ENCODE measurements around the gene STK11IP. TPM values are rescaled to one million over a fixed set of nuclear protein-coding genes. Genes with fewer than 3 reads are reported as not detected.

Gene STK11IP
- total RNA-seq, 2 donors from 2014 or later = 25.4 to 42.7 TPM

DNA sequence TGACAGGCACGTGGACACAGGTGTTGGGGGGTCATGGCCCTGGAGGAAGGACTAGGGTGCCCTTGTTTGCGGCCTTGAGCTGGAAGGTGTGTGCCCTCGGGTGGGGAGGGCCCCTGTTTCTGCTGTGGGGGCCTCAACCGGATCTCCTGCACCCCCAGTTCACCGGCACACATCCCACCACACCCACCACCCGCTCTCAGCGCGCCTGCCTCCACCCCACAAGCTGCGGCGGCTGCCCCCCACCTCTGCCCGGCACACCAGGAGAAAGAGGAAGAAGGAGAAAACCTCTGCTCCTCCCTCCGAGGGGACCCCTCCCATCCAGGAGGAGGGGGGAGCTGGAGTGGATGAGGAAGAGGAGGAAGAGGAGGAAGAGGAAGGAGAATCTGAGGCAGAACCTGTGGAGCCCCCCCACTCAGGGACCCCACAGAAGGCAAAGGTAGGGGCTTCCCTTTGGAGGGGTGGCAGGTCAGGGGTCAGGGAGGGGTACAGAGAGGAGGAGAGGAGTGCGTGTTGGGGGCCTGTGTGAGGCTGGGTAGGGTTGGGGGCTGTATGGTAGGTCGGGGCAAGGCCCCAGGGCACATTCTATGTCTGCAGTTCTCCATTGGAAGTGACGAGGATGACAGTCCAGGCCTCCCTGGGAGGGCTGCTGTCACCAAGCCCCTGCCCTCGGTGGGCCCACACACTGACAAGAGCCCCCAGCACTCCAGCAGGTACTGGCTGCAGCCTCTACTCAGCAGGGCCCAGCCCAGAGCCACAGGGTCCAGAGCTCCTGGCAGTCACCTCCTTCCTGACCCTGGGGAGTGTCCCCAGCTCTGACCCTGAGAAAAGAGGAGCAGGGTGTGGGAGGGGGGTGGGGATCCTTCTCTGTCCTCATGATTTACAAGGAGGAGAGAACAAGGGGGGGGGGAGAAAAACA lies 31.6 kb downstream of the STK11IP start:
- TF ChIP-seq, protein P1, sequence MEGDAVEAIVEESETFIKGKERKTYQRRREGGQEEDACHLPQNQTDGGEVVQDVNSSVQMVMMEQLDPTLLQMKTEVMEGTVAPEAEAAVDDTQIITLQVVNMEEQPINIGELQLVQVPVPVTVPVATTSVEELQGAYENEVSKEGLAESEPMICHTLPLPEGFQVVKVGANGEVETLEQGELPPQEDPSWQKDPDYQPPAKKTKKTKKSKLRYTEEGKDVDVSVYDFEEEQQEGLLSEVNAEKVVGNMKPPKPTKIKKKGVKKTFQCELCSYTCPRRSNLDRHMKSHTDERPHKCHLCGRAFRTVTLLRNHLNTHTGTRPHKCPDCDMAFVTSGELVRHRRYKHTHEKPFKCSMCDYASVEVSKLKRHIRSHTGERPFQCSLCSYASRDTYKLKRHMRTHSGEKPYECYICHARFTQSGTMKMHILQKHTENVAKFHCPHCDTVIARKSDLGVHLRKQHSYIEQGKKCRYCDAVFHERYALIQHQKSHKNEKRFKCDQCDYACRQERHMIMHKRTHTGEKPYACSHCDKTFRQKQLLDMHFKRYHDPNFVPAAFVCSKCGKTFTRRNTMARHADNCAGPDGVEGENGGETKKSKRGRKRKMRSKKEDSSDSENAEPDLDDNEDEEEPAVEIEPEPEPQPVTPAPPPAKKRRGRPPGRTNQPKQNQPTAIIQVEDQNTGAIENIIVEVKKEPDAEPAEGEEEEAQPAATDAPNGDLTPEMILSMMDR (IDR thresholded peaks at IDR 0.05) = no peak
- Histone ChIP-seq H3K27ac (no peak overlapping the region), H3K4me3 (no peak overlapping the region), H3K9me3 (no peaks in the 10 kb centered on the region), H3K27me3 (no peaks in the 10 kb centered on the region), H3K4me1 (peaks cover 4% of the 10 kb centered on the region), H3K36me3 (no peaks in the 10 kb centered on the region), H3K9ac (ENCODE audit: low read depth in 2 of 2, low read length in 2 of 2) (no peak overlapping the region)
- intact Hi-C loops (cut with DNase I) = no loop called here
- no peak for DNase-seq

DNA sequence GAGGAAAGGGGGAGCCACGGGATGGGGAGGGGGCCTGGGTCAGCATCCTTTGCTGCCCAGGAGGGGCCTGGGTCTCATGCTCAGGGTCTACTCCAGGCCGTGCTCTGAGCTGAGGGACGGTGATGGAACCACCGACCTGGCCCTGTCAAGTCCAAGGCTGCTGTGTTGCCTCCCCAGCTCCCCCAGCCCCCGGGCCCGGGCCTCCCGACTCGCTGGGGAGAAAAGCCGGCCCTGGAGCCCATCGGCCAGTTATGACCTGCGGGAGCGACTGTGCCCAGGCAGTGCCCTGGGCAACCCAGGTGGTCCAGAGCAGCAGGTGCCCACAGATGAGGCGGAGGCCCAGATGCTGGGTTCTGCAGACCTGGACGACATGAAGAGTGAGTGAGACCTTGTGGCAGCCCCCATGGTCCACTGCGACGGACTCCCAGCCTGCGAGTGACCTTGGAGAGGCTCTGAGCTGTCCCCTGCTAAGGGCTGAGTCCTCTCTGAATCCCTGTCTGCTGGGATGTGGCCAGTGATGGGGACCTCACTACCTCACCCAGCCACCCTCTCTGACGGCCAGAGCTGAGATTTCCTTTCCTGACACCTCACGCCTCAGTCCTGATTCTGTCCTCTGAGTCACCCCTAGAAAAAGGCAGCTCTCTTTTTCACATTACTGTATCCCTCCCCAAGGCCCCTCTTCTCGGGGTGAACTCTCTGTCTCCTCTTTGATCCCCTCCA lies 32.5 kb downstream of the STK11IP start:
- Histone ChIP-seq H3K9ac (ENCODE audit: low read depth in 2 of 2, low read length in 2 of 2) (no peak overlapping the region), H3K4me1 (peaks cover 4% of the 10 kb centered on the region), H3K4me3 (no peak overlapping the region), H3K27me3 (no peaks in the 10 kb centered on the region), H3K27ac (no peak overlapping the region), H3K36me3 (no peaks in the 10 kb centered on the region), H3K9me3 (no peaks in the 10 kb centered on the region)
- TF ChIP-seq, protein P1 (IDR thresholded peaks at IDR 0.05) = no peak
- intact Hi-C loops (cut with DNase I) = no loop called here
- DNase-seq = no peak

DNA sequence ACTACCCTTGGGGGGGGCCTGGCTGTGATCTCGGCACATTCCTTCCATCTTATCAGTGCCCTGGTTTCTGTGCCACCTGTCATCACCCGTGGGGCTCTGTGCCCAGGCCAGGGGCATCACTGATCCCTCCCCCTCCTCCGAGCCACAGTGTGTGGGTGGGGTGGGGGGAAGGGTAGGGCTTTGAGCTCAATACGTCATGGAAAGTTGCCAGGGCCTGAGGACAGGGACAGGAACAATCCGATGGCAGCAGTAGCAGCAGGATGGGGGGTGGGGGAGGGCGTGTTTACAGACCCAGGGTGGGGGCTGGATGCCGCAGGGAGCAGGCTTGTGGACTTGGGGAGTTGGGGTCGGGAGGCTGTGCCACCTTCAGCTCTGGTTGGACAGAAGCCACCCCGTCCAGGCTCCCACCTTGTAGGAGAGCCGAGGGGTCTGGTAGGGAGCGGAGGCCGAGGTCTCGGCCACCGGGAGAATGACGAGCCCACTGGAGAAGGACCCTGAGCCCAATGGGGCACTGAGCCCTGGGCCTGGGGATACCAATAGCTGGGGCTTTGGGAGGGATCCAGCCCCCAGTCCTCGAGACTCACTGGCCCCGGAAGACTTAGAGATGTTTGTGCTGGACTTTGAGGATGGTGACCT lies 33.2 kb downstream of the STK11IP start:
- peaks cover 4% of the 10 kb centered on the region for H3K4me1 ChIP-seq
- H3K27ac ChIP-seq = no peak overlapping the region
- intact Hi-C loops (cut with DNase I) = no loop called here
- H3K9me3 ChIP-seq = no peaks in the 10 kb centered on the region
- H3K4me3 ChIP-seq = no peak overlapping the region
- no peaks in the 10 kb centered on the region for H3K27me3 ChIP-seq
- DNase-seq = no peak
- no peak overlapping the region for H3K9ac ChIP-seq (ENCODE audit: low read depth in 2 of 2, low read length in 2 of 2)
- no peaks in the 10 kb centered on the region for H3K36me3 ChIP-seq
- TF ChIP-seq, protein P1 (IDR thresholded peaks at IDR 0.05) = no peak

DNA sequence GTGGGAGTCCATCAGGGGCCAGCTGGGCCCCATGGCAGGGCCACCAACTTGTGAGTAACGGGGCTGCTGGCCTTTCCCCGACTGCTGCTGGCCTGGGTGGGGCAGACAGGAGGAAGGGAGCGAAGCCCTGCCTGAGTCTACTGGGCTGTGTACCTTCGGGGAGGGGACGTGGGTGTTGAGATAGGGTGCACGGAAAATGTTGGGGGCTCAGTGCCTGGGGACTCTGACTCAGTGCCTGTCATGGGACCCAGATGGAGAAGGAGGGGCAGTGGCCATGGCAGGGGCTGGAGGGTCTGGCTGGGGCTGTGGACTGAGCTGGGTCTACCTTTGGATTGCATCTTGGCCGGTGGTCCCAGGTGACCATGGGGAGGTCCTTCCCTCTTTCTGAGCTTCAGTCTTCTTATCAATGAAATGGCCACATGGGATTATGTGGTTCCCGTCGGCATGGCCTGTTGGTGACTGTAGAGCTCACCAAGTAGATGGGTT lies 33.8 kb downstream of the STK11IP start:
- Histone ChIP-seq H3K9ac (ENCODE audit: low read depth in 2 of 2, low read length in 2 of 2) (no peak overlapping the region), H3K27me3 (no peaks in the 10 kb centered on the region), H3K27ac (no peak overlapping the region), H3K9me3 (no peaks in the 10 kb centered on the region), H3K4me1 (peaks cover 4% of the 10 kb centered on the region), H3K4me3 (no peak overlapping the region), H3K36me3 (no peaks in the 10 kb centered on the region)
- no peak for DNase-seq
- intact Hi-C loops (cut with DNase I) = no loop called here
- TF ChIP-seq, protein P1 (IDR thresholded peaks at IDR 0.05) = no peak

Measured in colonic mucosa (tissue), 4 donors.